GM10847 (cell line): ENCODE measurements around the gene STAT4.

Source experiments
- POLR2A ChIP-seq: IDR thresholded peaks from 2 replicates; pipeline ENCODE4 v1.6.1; 2011; ENCODE audit not compliant: insufficient read length; ENCODE audit errors: extremely low read depth

The STAT4 gene

GRCh38 chr2:191029280-191029950 is 121.4 kb downstream of the STAT4 start:
- no peak for TF ChIP-seq POLR2A

- no peak for TF ChIP-seq POLR2A
Measured at GRCh38 chr2:191026377-191026776, 124.4 kb downstream of the STAT4 start.

DNA sequence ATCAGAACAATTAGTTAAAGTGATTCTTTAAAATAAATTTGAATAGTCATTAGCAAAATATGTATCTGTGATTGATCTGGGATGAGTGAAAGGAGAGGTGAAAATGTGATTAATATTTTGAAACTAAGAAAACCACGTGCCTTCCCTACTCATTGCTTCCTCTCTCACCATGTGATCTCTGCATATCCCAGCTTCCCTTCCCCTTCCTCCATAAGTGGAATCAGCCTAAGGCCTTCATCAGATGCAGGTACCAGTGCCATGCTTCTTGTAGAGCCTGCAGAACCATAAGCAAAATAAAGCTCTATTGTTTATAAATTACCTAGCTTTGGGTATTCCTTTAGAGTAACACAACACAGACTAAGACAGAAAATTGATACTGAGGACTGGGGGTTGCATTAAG is 125.7 kb downstream of the STAT4 start:
- TF ChIP-seq POLR2A: no peak

DNA sequence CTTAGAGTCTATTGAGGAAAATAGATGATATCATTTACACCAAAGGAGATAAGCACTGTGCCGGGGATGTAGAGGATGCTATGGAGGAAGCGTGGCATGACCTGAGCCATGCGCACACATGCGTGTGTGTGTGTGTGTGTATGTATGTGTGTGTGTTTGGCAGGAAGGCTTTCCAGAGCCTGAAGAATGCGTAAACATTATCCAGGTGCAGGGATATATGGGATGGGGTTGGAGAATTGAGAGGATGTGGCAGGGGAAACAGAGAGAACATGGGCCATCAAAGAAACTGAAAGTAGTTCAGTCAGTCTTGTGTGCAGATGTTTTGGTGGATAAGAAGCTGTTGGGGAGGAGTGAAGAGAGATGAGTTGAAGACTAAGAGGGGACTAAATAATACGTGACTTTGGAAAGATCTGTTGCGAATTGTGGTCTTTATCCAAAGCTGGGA is 127.5 kb downstream of the STAT4 start:
- no peak for TF ChIP-seq POLR2A

- TF ChIP-seq POLR2A: no peak
Measured at GRCh38 chr2:191020742-191021381, 129.9 kb downstream of the STAT4 start.

GRCh38 chr2:191020221-191020741 is 130.5 kb downstream of the STAT4 start:
- TF ChIP-seq POLR2A: peak; percentile 96

GRCh38 chr2:191019376-191019775 is 131.4 kb downstream of the STAT4 start:
- no peak for TF ChIP-seq POLR2A

DNA sequence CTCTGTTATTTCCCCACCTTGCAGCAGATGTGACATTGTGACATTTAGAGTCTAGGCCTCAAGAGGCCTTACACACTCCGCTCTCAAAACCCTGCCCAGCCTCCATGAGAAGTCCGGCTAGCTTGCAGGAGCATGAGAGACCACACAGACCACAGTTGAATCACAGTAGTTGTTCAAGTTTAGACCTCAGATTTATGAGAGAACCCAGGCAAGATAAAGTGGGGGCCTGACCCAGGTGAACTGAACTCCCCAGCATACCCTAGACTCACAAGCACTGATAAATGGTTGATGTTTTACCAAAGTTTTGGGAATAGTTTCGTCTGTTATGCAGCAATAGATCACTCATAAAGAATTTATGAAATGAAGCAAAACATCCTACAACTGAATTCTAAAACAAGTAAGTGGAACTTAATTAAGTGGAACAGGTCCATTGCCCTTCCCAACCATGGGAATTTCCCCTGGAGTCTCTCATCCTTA is 132.1 kb downstream of the STAT4 start:
- no peak for TF ChIP-seq POLR2A

- TF ChIP-seq POLR2A: no peak
Measured at GRCh38 chr2:191018048-191018447, 132.7 kb downstream of the STAT4 start.

DNA sequence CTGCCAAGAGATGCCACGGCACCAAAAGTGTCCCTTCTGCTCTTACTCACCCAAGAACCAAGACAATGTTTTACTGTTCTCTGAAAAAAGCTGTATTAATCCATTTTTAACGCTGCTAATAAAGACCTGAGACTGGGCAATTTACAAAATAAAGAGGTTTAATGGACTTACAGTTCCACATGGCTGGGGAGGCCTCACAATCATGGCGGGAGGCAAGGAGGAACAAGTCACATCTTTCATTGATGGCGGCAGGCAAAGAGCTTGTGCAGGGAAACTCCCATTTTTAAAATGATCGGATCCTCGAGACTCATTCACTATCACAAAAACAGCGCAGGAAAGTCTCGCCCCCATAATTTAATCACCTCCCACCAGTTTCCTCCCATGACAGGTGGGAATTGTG is 135.0 kb downstream of the STAT4 start:
- TF ChIP-seq POLR2A: no peak

DNA sequence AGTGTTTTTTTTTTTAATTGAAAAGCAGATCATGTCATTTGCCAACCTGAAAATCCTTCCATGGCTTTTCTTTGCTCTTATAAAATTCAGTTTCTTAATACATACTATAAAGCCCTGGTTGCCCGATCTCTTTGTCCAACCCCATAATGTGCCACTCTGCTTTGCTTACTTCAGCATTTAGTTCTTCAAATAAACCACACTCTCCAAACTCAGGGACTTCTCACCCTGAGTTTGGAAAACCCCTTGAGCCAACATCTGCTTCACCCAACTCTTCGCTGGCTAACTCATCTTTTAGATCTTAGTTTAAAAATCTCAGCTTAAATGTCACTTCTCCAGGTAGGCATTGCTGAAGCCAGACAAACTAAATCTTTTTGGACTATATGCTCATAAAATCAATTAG is 135.6 kb downstream of the STAT4 start:
- no peak for TF ChIP-seq POLR2A

DNA sequence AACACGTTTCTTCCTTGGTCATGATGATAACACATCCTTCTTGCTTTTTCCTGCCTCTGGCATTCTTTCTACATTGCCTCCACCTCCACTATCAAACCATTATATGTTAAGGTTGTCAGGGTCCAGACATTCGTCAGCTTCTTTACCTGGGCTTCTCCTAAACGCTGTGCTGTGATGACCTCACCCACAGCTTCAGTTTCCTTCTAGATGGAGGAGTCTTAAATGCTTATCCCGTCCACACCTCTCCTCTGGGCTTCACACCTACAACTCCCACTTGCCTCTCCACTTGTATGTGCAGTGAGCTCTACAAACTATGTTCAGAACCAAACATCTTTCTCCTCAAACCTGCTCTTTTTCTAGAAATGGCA is 136.2 kb downstream of the STAT4 start:
- TF ChIP-seq POLR2A: no peak

- TF ChIP-seq POLR2A: peak; percentile 100
Measured at GRCh38 chr2:191013932-191014652, 136.7 kb downstream of the STAT4 start, which contains the start of gene STAT1. Gene STAT1 (minus strand): TSS chr2:191014171. CDS start chr2:191010003, 4,168 bp downstream.

DNA sequence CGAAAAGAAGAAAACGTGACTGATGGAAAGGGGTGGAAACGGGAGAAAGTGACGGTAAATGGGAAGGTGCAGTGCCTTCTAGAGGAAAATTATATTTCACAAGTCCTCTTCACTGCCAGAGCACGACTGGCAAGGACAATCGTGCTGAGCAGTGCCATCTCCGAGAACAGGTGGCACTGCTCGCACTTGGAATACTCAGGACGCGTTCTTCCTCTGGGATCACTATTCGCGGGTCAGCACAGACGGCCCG is 137.2 kb downstream of the STAT4 start:
- TF ChIP-seq POLR2A: no peak

DNA sequence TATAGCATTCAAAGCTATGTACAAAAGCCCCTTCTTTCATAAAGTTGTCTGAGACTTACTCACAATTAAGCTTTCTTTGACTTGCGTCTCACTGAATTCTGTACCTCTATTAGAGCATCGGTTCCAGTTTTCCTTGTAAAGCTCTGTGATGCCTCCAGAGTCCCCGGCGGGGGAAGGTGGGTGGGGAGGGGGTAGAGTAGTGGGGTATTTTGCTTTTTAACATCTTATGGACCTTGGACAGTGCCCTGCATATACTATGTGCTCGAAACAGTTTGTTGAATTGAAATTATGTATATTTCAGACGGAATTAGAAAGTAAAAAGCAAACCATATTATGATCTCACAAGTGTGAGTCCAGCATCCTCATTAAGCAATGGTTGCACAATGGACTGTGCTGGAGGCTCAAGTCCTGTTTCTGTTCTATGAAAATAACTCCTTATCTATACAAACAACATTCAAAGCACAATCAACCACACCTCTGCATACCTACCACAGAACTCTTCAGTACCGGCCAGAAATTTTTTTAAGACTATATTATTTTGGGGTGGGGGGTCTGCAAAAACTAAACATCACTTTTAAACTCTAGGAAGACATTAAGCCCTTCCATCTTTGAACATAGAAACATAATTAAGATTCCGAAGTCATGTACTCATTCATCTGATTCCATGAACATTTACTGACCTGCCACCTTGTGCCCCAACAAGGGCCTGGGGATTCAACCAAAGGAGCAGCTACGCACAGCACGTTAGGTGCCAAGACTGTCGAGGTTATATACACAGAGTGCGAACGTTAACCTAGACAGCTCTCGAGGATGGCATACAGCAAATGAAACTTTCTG is 137.7 kb downstream of the STAT4 start:
- no peak for TF ChIP-seq POLR2A

DNA sequence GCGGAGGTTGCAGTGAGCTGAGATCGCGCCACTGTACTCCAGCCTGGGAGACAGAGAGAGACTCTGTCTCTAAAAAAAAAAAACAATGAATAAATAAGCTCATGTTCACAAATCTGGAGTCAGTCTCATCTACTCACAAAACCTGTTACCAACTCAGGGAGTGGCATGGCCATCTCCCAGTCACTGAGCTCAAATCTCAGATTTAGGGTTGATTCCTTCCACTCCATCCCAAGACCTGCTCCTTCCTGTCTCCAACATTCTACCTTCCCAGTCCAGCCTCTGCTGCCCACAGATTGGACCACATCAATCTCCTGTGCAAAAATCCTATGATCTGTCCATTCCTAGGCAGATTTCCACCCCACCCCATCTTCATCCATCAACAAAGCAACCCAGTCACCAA is 138.4 kb downstream of the STAT4 start:
- no peak for TF ChIP-seq POLR2A
